ENCODE data around the gene DDX55. TPM values are rescaled to one million over a fixed set of nuclear protein-coding genes. Genes with fewer than 3 reads are reported as not detected.
"Not testable (repeated sequence)": the region's sequence is repeated elsewhere in the genome, so short reads cannot be mapped to it uniquely, and the experiment has no call there.

Gene DDX55
- total RNA-seq, result 7.4 TPM
- long read RNA-seq, partial matches to known transcripts, result 4 of 9 reads
- long read RNA-seq, other reads (novel, unspliced or antisense), result 3 of 9 reads

GRCh38 chr12:123601602-123602489 is at the start of gene DDX55:
DDX55 (plus strand) TSS chr12:123602099; CDS start chr12:123602149, 50 bp downstream.
- peak; percentile 89 for DNase-seq
- intact Hi-C loops (cut with micrococcal nuclease), result no loop called here
- peak; percentile 98 for ATAC-seq

- intact Hi-C loops (cut with micrococcal nuclease); DNase-seq; ATAC-seq: not testable (repeated sequence)
Observed at GRCh38 chr12:123554136-123554535, 47.8 kb upstream of the DDX55 start.

GRCh38 chr12:123554843-123555242 is 47.1 kb upstream of the DDX55 start:
- ATAC-seq; intact Hi-C loops (cut with micrococcal nuclease); DNase-seq: not testable (repeated sequence)

- ATAC-seq; DNase-seq; intact Hi-C loops (cut with micrococcal nuclease): not testable (repeated sequence)
Observed at GRCh38 chr12:123558487-123558886, 43.4 kb upstream of the DDX55 start.

- intact Hi-C loops (cut with micrococcal nuclease), result no loop called here
- ATAC-seq (no peak), DNase-seq (no peak)
Observed at GRCh38 chr12:123559468-123559867, 42.4 kb upstream of the DDX55 start.

GRCh38 chr12:123571343-123571813 is 30.5 kb upstream of the DDX55 start:
- intact Hi-C loops (cut with micrococcal nuclease), result no loop called here
- DNase-seq (peak; percentile 44), ATAC-seq (peak; percentile 74)

- no peak for DNase-seq
- intact Hi-C loops (cut with micrococcal nuclease), result no loop called here
- ATAC-seq, result no peak
Observed at GRCh38 chr12:123572391-123572790, 29.5 kb upstream of the DDX55 start.

GRCh38 chr12:123573870-123574269 is 28.0 kb upstream of the DDX55 start:
- DNase-seq, result no peak
- intact Hi-C loops (cut with micrococcal nuclease), result no loop called here

GRCh38 chr12:123576611-123577010 is 25.3 kb upstream of the DDX55 start:
- DNase-seq, result no peak
- intact Hi-C loops (cut with micrococcal nuclease), result no loop called here
- ATAC-seq, result no peak

More at GRCh38 chr12:123573870-123574269, 28.0 kb upstream of the DDX55 start:
- ATAC-seq, result no peak

GRCh38 chr12:123578243-123578642 is 23.7 kb upstream of the DDX55 start:
- no peak for DNase-seq
- ATAC-seq, result no peak
- intact Hi-C loops (cut with micrococcal nuclease), result no loop called here

- intact Hi-C loops (cut with micrococcal nuclease); ATAC-seq; DNase-seq: not testable (repeated sequence)
Observed at GRCh38 chr12:123578829-123579228, 23.1 kb upstream of the DDX55 start.

- ATAC-seq (no peak), DNase-seq (no peak)
- intact Hi-C loops (cut with micrococcal nuclease), result no loop called here
Observed at GRCh38 chr12:123580772-123581171, 21.1 kb upstream of the DDX55 start.

- no peak for ATAC-seq
- no peak for DNase-seq
- intact Hi-C loops (cut with micrococcal nuclease), result no loop called here
Observed at GRCh38 chr12:123591702-123592481, 10.0 kb upstream of the DDX55 start.

GRCh38 chr12:123595729-123596128 is 6.2 kb upstream of the DDX55 start:
- intact Hi-C loops (cut with micrococcal nuclease), result no loop called here
- DNase-seq (no peak), ATAC-seq (no peak)

GRCh38 chr12:123597100-123597499 is 4.8 kb upstream of the DDX55 start:
- intact Hi-C loops (cut with micrococcal nuclease), result no loop called here
- ATAC-seq, result no peak
- DNase-seq, result no peak

- intact Hi-C loops (cut with micrococcal nuclease), result no loop called here
- DNase-seq (no peak), ATAC-seq (no peak)
Observed at GRCh38 chr12:123598522-123598921, 3.4 kb upstream of the DDX55 start.

GRCh38 chr12:123599310-123599709 is 2.6 kb upstream of the DDX55 start:
- intact Hi-C loops (cut with micrococcal nuclease), result no loop called here
- DNase-seq (no peak), ATAC-seq (no peak)

- intact Hi-C loops (cut with micrococcal nuclease), result no loop called here
- no peak for DNase-seq
- ATAC-seq, result no peak
Observed at GRCh38 chr12:123599721-123600120, 2.2 kb upstream of the DDX55 start.

GRCh38 chr12:123602651-123603195 is 824 bp downstream of the DDX55 start:
- DNase-seq, result no peak
- ATAC-seq, result no peak
- intact Hi-C loops (cut with micrococcal nuclease), result no loop called here
